Endothelial cell (in vitro differentiated cells): ENCODE measurements around the gene QDPR. TPM values are rescaled to one million over a fixed set of nuclear protein-coding genes. Genes with fewer than 3 reads are reported as not detected.
"Not testable (repeated sequence)": the region's sequence is repeated elsewhere in the genome, so short reads cannot be mapped to it uniquely, and the experiment has no call there.

ENCODE experiments used
- DNase-seq: peaks from one replicate; pipeline ENCODE4 v3.0.0; 2021; ENCODE audit warnings: low spot score
- H3K27ac Mint-ChIP-seq: one replicate; pipeline ENCODE4 v1.8.0; 2021; ENCODE audit warnings: mixed read lengths, inconsistent platforms; ENCODE audit not compliant: unreplicated experiment
- H3K27me3 Mint-ChIP-seq: one replicate; pipeline ENCODE4 v1.8.0; 2021; ENCODE audit warnings: mild to moderate bottlenecking, moderate library complexity, mixed read lengths, inconsistent platforms; ENCODE audit not compliant: unreplicated experiment
- H3K36me3 Mint-ChIP-seq: one replicate; pipeline ENCODE4 v1.8.0; 2021; ENCODE audit warnings: mild to moderate bottlenecking, low read depth, mixed read lengths, inconsistent platforms; ENCODE audit not compliant: unreplicated experiment
- H3K4me1 Mint-ChIP-seq: one replicate; pipeline ENCODE4 v1.8.0; 2021; ENCODE audit warnings: mild to moderate bottlenecking, mixed read lengths, inconsistent platforms; ENCODE audit not compliant: unreplicated experiment
- H3K4me3 Mint-ChIP-seq: one replicate; pipeline ENCODE4 v1.8.0; 2021; ENCODE audit warnings: mild to moderate bottlenecking, mixed read lengths, inconsistent platforms; ENCODE audit not compliant: unreplicated experiment
- H3K9me3 Mint-ChIP-seq: one replicate; pipeline ENCODE4 v1.8.0; 2021; ENCODE audit warnings: mixed read lengths, inconsistent platforms; ENCODE audit not compliant: unreplicated experiment
- CTCF ChIP-seq: fragments of 200-600 bp; sonication (generic); IDR thresholded peaks from one replicate; pipeline ENCODE4 v1.5.0; 2021; ENCODE audit warnings: antibody characterized with exemption; ENCODE audit not compliant: unreplicated experiment
- total RNA-seq: library from RNA; stranded (reverse); fragmentation: NEBNext Ultra II Directional; extraction: Animal tissue kit (Norgen Biotek cat#: 25700); gene quantifications from one replicate; pipeline ENCODE4 v1.2.1, GENCODE V29; 2021; ENCODE audit not compliant: unreplicated experiment

The QDPR gene
- total RNA-seq, 1 donor from 2014 or later = 25.8 TPM

GRCh38 chr4:17544205-17544604 lies 32.3 kb upstream of the QDPR start:
- peaks cover 10% of the 10 kb centered on the region for H3K4me1 Mint-ChIP-seq
- H3K27ac Mint-ChIP-seq = no peak overlapping the region
- H3K36me3 Mint-ChIP-seq = peaks cover 4% of the 10 kb centered on the region
- TF ChIP-seq CTCF = no peak
- H3K9me3 Mint-ChIP-seq = no peaks in the 10 kb centered on the region
- peaks cover 1% of the 10 kb centered on the region for H3K27me3 Mint-ChIP-seq
- DNase-seq = no peak
- H3K4me3 Mint-ChIP-seq = no peak overlapping the region

DNA sequence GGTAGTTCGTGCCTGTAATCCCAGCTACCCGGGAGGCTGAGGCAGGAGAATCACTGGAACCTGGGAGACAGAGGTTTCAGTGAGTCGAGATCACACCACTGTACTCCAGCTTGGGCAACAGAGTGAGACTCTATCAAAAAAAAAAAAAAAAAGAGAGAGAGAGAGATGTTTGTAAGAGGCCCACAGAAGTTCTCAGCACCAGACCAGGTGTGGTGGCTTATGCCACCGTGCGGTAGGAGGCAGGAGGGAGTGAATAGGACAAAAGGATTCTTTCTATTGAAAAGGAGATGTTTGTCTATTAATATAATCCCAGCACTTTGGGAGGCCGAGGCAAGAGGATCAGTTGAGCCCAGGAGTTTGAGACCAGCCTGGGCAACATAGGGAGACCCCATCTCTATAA lies 25.2 kb upstream of the QDPR start:
- not testable (repeated sequence) for H3K27ac Mint-ChIP-seq, DNase-seq

DNA sequence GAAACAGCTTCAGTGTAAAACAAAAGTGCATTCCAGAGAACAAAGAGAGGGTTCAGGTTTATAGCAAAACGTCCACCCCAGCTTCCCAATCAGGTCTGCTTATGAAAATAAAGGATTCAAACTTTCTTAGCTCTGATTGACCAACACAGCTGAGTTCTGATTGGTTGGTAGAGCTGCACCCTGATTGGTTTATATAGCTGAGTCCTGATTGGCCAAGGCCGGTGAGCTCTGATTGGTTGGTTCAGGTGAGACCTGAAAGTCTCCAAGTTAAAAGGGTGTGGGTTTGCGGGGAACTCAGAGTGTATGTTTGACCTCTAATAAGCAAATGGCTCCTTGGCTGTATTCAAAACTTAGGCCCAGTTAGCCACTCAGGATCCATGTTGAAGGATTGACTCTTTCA lies 24.0 kb upstream of the QDPR start:
- no peaks in the 10 kb centered on the region for H3K9me3 Mint-ChIP-seq
- H3K27me3 Mint-ChIP-seq = no peaks in the 10 kb centered on the region
- no peak overlapping the region for H3K27ac Mint-ChIP-seq
- no peaks in the 10 kb centered on the region for H3K36me3 Mint-ChIP-seq
- no peaks in the 10 kb centered on the region for H3K4me1 Mint-ChIP-seq
- TF ChIP-seq CTCF = no peak
- H3K4me3 Mint-ChIP-seq = no peak overlapping the region
- DNase-seq = no peak

More for the DNA sequence above, 25.2 kb upstream of the QDPR start:
- not testable (repeated sequence) for H3K4me1 Mint-ChIP-seq, H3K9me3 Mint-ChIP-seq, H3K4me3 Mint-ChIP-seq, H3K36me3 Mint-ChIP-seq, H3K27me3 Mint-ChIP-seq

- Mint-ChIP-seq H3K4me3 (no peak overlapping the region), H3K9me3 (no peaks in the 10 kb centered on the region), H3K36me3 (no peaks in the 10 kb centered on the region), H3K27ac (no peak overlapping the region), H3K4me1 (no peaks in the 10 kb centered on the region), H3K27me3 (no peaks in the 10 kb centered on the region)
- no peak for TF ChIP-seq CTCF
- DNase-seq = no peak
Observed at GRCh38 chr4:17535242-17535641, 23.4 kb upstream of the QDPR start.

- TF ChIP-seq CTCF = no peak
- Mint-ChIP-seq H3K9me3 (no peaks in the 10 kb centered on the region), H3K27ac (no peak overlapping the region), H3K27me3 (no peaks in the 10 kb centered on the region), H3K4me3 (no peak overlapping the region), H3K4me1 (no peaks in the 10 kb centered on the region), H3K36me3 (no peaks in the 10 kb centered on the region)
- no peak for DNase-seq
Observed at GRCh38 chr4:17534705-17535104, 22.8 kb upstream of the QDPR start.
